Activated CD4-positive, CD25-positive, alpha-beta regulatory T cell (primary cell): ENCODE data around the gene GRB10.

ENCODE experiments used
- DNase-seq, 4 experiments: peaks; one replicate each; lab custom pipeline; 2025; lab: John Stamatoyannopoulos, UW

The GRB10 gene

DNA sequence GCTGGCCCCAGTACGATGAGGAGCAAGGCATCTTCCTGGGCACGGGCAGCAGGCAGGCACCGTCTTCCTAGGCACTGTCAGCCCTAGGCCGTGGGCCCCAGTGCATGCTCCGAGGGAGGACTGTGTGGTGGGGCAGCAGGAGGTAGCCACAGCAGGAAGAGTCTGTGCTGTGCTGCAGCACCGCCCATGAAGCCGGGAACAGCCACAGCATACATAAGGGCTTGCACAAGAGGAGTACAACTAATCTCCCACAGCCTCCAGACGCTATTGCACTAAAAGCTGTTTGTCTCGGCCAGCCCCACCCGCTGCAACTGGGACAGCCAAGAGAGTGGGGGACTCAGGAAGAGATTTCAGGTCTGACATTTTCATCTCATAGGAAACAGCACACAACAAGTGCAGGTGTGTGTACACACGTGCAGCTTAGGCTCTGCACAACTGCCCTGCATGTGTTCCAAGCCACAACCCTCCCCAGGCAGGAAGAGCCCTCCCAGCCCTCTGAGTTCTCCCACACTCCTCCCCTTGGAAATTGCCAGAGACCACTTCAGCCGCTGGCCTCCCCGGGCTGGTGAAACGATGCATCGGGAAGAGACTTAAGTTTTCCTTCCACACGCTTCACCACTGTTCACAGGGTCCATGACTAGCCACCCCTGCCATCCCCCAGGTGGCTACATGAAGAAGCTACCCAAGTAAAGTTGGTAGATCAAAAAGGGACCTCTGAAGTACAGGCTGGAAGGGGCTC lies 129.4 kb downstream of the GRB10 start:
- DNase-seq, result no peak

DNA sequence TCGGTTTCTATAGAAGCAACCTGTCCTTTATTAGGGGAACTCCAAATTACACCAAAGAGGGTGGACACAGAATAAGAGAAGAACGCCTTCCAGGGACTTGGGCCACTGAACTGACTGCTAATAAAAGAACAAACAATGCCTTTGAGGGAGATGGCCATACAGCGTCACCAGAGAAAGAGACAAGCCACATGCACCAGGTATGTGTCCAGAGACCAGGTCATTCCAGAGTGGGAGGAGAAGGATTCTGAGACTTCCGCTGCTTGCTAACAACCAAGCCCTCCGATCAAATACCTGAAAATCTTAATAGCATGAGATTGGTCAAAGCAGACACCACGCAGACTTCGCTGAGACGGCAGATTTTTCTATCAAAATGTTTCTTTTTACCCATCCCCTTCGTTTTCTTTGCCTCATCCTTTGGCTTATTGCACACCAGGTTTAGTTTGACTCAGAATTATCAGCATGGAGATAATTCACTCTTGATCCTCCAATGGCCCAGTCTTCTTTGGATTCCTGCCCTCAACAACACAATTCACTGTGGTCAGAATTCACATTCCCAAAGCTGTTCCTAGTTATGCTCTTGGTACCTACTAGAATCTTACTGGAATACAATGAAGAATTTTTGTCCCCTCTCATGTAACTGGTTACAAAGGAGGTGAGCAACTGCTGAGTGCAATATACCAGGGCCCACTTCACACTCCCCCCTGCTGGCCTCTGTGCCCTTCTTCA lies 130.1 kb downstream of the GRB10 start:
- DNase-seq, result no peak

DNA sequence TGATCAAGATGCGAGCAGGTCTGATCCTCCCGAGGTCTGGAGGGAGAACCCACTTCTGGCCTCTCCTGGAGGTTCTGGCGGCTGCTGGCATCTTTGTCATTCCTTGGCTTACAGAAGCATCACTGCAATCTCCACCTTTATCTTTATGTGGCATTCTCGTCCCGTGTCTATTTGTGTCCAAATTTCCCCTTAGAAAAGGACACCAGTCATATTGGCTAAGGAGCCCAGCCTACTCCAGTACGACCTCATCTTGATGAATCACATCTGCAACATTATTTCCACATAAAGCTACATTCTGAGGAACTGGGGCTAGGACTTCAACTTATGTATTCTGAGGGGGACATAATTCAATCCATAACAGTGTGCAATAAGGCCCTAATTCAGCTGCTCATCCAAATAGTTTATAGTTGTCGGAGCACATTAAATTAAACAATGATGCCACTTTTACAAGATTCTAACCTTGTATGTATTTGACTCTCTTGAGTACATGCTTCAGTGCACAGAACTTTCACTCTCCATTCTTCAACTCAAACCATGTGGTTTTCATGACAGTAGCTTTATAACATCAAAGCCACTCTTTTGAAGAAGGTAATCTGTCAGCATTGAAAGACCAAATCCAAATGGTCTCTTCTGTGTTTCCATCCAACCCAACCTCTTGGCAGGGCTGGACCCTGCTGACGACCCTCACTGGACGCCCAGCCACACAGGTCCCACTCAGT lies 131.3 kb downstream of the GRB10 start:
- no peak for DNase-seq

DNA sequence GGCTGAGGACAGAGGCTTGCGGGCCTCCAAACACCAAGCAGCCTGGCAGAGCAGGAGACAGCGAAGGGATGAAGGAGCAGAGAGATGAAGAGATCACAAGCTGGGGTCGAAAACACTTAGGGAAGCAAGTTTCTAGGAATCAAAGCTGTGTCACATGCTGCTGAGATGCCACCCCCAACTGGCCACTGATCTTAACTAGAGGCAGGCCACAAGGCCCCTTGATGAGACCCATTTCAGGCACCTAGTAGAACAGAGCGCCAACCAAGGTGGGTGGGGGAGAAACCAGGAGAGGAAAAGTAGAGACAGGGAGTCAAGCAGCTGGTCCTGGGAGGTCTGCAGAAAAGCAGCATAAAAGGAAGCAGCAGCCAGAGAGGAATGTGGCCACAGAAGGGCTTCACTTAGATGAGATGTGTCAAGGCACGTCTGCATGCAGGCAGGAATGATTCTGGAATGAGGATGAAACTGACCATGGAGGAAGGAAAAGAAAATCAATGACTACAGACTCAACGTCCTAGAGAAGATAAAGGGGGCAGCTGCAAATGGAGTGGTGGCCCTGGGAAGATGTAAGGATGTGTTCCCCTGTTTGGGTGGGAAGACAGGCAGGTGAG lies 132.5 kb downstream of the GRB10 start:
- no peak for DNase-seq

DNA sequence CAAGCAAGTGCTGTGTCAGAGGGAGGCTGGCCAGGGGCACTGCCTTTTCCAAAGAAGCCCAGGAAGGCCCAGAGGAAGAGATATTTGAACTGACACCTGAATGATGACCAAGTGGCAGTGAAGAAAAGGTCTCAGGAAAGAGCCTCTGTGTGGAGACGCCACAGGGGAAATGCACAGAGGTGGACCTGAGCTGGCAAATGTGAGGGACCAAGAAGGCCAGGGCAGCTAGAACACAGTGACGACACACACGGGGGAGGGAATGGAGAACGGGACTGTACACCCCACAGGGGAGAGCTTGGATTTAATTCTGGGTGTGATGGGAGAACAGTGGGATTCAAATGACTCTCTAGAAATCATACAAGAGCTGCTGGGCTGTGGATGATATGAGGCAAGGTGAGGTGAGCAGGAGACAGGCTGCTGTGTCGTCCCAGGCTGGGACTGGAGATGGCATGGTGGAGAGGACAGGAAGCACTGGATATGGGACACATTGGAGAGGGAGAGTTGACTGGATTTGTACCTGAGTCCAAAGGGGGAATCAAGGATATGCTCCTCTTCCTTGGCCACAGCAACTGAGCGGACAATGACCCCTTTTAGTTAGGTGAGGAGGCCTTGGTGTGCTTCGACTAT lies 133.3 kb downstream of the GRB10 start:
- no peak for DNase-seq

DNA sequence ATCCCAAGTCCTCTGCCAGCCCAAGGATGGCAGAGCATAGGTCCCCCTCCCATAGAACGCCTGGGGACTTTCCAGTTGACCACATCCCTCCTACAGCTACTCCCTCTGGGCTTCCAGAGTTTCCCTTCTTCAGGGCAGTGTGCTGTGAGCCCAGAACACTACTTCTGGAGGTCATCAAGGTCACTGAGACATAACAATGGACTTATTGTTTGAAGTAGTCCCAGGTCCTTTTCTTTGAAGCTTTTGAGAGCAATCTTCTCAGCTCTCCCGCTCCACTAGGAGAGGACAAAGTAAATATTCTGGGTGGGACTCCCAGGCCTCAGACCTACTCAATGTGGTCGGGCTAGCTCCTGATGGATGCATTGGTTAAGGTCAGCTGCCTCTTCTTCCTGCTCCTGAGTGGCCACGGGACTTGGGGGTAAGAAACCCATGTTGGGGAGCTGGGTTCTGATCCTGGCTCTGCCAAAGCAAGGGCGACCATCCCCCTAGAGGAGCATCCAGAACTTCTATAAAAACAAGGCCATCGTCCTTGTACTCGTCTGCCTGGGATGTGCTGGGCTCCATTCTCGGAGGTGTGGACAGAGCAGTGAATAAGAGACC lies 134.0 kb downstream of the GRB10 start:
- DNase-seq, result no peak

DNA sequence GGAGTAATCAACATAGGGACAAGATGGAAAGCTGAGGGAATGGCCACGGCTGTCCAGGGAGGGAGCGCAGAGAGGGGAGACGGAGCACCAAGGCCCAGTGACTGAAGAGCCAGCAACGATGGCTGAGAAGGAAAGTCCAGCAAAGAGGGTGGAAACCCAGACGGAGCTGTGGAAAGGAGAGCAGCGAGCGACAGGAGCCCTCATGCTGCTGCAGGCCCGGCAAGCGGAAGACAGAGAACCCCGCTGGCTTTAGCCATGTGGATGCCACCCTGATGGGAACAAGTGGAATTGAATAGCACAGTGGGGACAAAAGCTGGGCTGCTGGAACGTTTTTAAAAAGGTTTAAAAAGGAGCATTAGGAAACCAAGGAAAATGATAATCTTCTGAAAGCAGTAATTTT lies 134.6 kb downstream of the GRB10 start:
- DNase-seq, result no peak

DNA sequence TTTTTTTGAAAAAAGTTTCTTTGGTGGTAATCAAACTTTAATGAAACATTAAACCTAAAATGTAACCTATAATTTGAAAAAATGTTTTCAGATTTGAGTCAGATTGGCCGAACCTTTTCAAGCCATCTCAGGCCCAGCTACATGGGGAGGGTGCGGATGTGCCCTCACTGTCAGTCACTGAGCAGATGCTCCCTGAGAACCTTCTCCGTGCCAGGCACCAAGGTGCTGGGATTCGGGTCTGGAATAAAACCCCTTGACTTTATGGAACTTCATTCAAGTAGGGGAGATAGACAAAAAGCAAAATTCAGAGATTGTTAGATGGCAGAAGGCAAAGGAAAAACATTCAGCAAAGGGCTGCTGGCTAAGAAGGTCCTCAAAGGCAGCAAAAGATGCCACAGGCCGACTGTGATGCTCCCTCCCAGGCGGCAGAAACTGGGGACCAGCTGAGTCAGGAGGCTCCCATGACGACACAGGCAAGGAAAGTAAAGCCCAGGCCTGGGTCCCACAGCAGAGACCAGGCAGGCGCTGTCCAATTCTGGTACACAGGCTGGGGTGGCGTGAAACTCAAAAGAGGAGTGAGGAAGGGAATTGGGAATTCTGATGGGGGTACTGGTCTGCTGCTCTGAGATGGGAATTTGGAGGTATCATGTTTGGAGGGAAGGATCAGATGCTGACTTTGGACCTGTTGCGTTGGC lies 135.3 kb downstream of the GRB10 start:
- no peak for DNase-seq

DNA sequence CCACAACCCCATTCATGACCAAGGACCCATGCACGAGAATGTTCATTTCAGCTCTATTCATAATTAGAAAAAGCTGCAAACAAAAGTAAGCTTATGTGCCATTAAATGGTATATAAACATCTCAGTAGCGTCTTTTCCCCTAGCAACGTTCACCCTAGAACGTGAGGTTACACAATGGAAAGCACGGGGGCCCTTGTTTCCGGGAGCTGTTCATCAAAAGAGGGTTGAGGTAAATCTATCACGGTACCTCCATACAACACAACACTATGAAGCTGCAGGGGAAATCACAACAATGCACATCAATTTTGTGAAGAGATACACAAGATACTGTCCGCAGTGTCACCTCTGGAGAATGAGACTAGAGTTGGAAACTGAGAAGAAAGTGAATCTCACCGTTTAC lies 136.6 kb downstream of the GRB10 start:
- DNase-seq, result no peak

DNA sequence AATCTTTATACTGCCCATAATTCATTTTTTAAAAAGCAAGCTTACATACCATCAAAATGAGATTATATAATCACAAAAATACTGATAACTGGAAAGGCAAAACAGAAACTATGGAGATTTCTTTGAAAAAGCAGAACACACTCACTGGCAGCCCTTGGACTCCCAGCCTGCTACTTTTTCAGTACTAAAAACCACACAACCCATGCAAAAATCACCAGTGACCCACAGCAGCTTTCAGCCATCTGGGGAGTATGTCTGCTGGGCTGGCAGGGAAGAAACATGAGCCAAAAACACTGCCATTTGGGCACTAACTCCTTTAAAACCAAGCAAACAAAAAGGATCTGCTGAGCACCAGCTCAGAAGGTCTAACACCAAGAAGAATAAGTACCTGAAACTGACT lies 137.5 kb downstream of the GRB10 start:
- DNase-seq, result no peak

DNA sequence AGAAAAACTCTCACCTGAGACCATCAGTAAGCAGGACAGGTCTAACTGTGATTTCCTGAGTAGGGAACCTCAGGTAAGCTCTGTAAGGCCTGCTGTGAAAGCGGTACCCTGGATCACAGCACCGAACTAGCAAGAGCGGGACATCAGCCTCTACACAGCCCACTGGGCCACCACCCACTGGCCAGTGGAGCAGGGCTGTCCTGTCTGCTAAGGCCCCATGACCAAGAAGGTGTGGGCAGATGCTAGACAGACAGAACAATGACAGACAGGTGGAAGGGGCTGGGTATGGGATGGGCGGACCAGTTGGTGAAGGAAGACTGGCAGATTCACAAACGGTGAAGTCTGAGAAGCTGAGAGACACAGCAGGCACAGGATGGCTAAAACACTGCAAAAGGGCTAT lies 138.1 kb downstream of the GRB10 start:
- DNase-seq, result no peak

DNA sequence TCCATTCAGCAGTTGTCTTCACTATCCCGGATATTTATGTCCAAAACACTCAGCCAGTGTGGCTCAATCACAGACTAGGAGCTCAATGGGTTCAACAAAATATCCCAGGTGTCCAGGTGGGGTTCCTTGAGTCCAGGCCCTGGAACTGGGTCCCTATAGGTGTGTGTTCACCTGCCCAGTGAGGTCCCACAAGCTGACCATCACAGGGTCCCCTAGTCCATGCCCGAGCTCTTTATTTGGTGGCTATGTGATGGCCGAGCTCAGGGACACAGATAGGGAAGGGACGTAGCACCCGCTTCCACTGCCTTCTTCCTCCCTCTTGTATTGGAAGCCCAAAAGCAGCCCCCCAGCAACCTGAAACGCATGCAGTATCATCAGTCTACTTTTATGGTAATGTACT lies 138.6 kb downstream of the GRB10 start:
- DNase-seq, result no peak

DNA sequence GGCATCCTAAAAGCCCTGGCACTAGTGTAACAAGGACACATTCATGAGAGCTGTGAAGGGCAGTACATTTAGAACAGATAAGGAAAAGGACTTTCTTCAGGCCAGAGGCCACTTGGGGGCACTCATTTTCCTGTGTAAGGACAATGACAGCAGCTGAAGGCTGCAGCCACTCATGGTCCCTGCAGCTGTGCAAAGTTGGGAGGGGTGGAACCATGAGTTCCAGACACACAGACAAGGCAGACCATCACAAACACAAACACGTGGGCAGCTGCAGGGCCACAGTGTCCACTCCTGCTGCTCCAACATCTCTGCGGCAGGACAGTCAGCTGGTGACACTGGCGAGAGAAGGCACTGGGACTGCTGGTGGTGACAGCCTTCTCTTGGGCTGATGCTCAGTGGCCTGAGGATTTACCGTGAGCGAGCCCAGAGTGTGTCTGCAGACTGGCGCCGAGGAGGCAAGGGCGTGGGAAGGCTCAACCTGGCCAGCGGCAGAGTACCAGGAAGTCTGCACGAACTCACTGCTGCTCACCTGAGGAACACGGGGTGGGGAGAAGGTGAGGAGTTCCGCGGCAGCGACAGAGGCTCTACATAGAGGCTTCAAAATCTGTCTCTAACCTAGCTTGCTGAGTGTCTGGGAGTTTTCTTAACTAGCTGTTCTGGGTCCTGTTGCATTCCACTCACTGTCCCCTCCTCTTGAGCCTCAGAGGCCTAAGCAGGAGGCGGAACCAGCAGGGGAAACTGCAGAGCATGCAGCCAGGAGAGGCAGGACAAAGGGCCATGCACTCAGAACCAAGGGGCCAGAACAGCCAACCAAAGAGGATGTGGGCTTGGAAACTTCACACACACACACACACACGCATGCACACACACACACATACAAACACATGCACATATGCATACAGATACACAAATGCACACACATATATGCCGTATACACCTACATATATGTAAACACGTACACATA lies 141.0 kb downstream of the GRB10 start:
- DNase-seq, result no peak

DNA sequence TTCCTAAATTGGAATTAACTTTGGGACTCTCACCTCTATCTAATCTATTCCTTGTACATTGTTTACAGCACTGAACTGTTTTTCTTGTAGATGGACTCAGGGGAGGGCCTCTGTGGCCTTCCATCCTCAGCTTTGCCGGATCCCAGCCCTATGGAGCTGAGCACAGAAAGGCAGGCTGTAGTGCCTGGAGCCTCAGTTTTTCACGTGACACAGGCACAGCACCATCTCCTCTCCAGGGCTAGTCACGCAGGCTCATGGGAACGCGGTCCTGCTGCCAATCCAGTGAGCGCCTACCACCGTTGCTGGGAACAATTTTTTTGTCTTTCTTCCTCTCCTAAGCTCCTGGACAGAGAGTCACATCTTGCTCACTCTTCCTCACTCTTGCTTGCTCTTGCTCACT lies 141.9 kb downstream of the GRB10 start:
- DNase-seq, result no peak

DNA sequence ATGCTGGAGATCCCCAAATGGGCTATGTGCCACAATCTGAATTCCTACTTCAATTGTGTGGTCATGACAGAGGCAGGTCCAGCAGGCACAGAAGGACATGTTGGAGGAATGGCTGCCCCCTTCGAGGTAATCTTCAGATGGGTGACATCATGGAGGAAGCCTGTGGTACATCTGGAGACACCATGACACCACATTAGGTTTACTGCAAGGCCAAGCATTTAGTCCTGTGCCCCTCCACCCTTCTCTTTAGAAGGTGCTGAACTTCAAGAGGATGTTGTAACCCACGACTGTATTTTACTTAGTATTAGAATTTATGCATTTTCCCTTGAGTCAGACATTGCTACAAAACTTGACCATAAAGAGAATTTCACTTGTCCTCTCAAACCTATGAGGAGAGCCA lies 142.4 kb downstream of the GRB10 start:
- no peak for DNase-seq

DNA sequence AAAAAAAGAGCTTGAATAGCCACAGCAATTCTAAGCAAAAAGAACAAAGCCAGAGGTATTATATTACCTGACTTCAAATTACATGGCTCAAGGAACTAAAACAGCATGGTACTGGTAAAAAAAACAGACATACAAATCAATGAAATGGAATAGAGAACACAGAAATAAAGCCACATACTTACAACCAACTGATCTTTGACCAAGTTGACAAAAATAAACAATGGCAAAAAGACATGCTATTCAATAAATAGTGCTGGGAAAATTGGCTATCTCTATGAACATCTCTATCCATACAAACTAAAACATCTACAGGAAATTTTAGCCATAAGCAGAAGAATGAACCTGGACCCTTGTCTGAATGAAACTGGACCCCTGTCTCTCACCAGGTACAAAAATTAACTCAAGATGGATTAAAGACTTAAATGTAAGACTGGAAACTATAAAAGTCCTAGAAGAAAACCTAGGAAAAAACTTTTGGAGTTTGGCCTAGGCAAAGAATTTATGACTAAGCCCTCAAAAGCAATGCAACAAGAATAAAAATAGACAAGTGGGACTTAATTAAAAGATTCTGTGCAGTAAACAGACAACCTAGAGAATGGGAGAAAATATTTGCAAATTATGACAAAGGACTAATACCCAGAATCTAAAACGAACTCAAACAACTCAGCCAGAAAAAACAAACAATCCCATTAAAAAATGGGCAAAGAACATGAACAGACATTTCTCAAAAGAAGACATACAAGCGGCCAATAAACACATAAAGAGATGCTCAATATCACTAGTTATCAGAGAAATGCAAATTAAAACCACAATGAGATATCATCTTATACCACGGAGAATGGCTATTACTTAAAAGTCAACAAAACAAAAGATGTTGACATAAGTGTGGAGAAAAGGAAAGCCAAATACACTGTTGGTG lies 144.7 kb downstream of the GRB10 start:
- no peak for DNase-seq

DNA sequence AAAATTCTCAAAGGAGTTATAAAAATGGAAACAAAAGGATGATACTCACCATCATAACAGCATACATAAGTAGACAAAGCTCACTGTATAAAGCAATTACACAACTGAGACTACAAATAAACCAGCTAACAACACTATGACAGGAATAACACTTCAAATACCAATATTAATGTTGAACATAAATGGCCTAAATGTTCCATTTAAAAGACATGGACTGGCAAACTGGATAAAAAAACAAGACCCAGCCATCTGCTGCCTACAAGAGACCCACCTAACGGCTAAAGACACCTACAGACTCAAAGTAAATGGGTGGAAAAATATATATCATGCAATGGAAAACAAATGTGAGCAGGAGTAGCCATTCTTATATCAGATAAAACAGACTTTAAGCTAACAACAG lies 148.3 kb downstream of the GRB10 start:
- DNase-seq, result no peak

DNA sequence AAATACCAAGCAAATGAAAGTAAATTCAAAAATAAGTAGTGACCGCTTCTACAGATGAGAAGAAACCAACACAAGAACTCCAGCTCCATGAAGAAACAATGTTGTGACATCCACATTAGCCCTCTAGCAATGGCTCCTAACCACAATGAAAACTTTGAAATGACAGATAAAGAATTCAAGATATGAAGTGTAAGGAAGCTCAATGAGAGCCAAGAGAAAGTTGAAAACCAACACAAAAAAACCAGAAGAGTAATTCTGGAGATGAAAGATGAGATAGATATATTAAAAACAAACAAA lies 149.3 kb downstream of the GRB10 start:
- DNase-seq, result no peak
